ENCODE results near the gene PALMD.

- TF ChIP-seq GATA3 (IDR thresholded peaks at IDR 0.05; ENCODE audit: low read depth, low read length) (no peak), GATA2 (IDR thresholded peaks at IDR 0.05; ENCODE audit: low read depth, low read length) (no peak)
These were observed 23.5 kb downstream of the PALMD start for GRCh38 chr1:99669376-99669775.

Data from SH-SY5Y (cell line).